ENCODE results near the gene ENTPD1.
"Not testable (repeated sequence)": the region's sequence is repeated elsewhere in the genome, so short reads cannot be mapped to it uniquely, and the experiment has no call there.

Gene ENTPD1

GRCh38 chr10:95794195-95794594, 38.2 kb downstream of the ENTPD1 start:
- DNase-seq (ENCODE audit: low read depth): no peak

DNA sequence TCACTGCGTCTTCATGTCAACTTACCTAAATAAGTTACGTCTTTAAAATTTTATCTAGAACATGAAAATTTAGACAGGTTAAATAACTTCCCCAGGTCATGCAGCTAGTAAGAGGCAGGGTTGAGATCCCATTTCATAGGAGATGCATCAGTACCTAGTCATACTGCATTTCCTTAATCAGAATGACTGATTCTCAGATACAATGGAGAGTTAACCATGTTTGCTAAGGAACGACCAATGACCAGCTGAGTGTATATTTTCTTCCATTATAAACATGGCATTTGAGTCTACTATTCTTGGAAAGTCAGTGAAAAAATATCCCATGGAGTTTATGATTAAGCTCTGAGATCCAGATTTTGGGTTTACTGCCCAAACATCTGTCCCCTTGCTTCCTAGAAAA, 39.6 kb downstream of the ENTPD1 start:
- DNase-seq (ENCODE audit: low read depth): no peak

DNA sequence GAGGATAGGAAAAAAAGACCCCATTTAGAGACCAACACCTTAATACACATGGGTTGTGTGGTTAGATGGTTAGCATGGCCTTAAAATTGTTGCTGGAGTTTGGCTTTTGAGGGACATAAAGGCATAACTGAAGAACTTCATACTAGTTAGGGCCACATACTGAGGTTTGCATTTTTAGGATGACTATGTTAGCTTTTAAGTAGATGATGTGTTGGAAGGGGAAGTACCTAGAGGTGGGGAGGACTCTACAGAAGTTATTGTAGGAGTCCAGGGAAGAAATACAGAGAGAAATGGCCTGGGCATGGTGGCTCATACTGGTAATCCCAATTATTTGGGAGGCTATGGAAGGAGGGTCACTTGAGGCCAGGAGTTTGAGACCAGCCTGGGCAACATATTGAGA, 40.5 kb downstream of the ENTPD1 start:
- no peak for DNase-seq (ENCODE audit: low read depth)

DNA sequence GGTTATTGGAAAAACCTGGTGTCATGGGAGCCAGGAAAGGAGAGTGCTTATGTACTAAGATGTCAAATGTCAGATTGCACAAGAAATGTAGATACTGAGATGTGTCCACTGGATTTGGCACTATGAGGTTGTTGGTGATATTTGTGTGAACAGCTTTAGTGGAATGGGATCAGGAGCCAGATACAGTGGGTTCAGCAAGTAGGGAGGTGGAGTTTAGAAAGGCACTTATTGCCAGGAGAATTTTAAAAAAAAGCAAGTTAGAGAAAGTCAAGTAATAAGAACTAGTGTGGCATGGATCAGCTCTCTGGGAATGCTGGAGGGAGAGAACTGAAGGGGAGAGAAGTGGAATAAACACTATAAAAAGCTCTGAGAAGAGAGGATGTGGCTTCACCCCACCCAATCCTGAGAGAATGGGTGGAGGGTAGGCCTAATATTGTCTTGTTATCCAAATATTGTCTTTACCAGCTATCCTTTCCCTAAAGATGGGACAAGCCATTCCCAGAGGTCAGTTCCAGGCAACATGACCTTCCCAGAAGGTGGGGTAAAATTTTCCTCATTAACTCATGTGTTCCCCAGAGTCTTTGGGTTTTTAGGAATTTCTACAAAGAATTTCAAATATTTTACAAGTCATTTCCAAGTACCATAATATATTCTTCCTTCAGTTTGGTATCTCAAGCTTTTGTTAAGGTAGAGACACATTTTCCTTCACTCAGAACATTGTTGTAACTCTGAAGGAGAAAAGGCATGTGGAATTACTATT, 42.3 kb downstream of the ENTPD1 start:
- DNase-seq (ENCODE audit: low read depth): no peak

- not testable (repeated sequence) for DNase-seq (ENCODE audit: low read depth)
Observed at GRCh38 chr10:95800286-95800685, 44.3 kb downstream of the ENTPD1 start.

- DNase-seq (ENCODE audit: low read depth): not testable (repeated sequence)
Observed at GRCh38 chr10:95806687-95807380, 50.9 kb downstream of the ENTPD1 start.

GRCh38 chr10:95808705-95809308, 52.8 kb downstream of the ENTPD1 start:
- not testable (repeated sequence) for DNase-seq (ENCODE audit: low read depth)

DNA sequence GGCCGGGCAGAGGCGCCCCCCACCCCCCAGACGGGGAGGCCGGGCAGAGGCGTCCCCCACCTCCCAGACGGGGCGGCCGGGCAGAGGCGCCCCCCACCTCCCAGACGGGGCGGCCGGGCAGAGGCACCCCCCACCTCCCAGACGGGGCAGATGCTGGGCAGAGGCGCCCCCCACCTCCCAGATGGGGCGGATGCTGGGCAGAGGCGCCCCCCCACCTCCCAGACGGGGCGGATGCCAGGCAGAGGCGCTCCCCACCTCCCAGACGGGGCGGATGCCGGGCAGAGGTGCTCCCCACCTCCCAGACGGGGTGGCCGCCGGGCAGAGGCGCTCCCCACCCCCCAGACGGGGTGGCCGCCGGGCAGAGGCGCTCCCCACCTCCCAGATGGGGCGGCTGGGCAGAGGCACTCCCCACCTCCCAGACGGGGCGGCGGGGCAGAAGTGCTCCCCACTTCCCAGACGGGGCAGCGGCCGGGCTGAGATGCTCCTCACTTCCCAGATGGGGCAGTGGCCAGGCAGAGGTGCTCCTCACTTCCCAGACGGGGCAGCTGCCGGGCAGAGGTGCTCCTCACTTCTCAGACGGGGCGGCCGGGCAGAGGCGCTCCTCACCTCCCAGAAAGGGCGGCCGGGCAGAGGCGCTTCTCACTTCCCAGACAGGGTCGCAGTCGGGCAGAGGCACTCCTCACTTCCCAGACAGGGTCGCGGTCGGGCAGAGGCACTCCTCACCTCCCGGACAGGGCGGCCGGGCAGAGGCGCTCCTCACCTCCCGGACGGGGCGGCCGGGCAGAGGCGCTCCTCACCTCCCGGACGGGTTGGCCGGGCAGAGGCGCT, 53.6 kb downstream of the ENTPD1 start:
- DNase-seq (ENCODE audit: low read depth): no peak

- DNase-seq (ENCODE audit: low read depth): no peak
Observed at GRCh38 chr10:95810198-95810976, 54.4 kb downstream of the ENTPD1 start.

DNA sequence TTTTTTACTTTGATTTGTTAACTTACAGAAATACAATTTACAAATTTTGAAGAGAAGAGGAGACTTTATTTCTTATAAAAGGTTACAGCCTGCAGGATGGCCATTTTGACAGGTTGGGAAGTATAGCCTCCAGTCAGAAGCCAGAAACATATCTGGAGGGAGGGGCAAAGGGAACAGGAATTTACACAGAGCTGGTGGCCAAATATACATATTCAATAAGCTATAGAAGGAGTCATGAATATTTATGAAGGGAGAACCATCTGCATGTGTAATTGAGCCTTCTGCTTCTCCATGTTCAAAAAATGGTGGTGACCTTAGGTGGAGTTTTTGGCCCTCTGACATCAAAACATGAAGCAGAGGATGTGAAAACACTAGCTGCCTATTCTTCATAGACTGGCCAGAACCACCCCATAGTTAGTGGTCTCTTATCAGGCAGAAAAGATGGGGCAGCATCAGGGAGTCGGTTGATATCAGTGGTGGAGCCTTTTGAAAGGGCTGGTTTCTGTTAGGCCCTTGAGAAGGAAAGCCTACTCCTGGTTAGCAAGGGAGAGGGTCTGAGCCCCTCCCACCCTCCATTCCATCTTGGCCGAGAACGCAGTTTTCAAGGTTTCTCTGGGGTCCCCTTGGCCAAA, 57.2 kb downstream of the ENTPD1 start:
- DNase-seq (ENCODE audit: low read depth): no peak

- DNase-seq (ENCODE audit: low read depth): peak; percentile 94
Observed at GRCh38 chr10:95814011-95814727, 58.2 kb downstream of the ENTPD1 start.

- DNase-seq (ENCODE audit: low read depth): no peak
Observed at GRCh38 chr10:95815133-95815532, 59.2 kb downstream of the ENTPD1 start.

- peak; percentile 37 for DNase-seq (ENCODE audit: low read depth)
Observed at GRCh38 chr10:95815701-95816240, 59.8 kb downstream of the ENTPD1 start.

DNA sequence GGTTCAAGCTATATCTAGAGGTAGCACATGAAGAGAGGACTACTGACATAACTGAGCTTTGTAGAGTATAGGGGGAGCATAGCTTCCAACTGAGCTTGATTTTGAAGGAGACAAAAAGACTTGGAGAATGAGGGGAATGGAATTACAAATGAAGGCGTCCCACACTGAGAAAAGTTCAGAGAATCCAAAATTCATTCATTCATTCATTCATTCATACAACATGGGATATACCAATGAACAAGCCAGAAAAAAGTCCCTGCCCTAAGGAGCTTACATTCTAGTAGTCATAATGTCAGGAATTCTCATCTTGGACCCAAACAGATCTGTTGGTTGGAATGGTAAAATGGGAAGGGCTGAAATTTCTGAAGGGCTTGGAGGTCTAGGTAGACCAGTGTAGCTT, 62.0 kb downstream of the ENTPD1 start:
- no peak for DNase-seq (ENCODE audit: low read depth)

DNA sequence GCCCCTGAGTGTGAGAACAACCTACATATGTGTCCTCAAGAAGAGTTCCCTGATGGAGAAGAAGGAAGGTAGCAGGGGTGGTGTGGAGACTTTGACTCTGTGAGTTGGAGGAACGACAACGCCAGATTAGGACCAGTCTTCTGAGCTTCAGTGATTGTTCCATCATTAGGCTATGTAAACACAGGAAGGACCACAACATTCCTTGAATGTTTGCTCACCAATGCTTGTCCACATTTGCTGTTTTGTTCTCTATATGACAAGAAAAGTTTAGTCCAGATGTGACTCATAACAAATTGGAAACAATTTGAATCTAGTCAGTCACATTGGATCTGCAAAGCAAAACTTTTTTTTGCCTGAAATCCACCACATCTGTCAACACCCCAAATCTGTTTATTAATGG, 62.7 kb downstream of the ENTPD1 start:
- DNase-seq (ENCODE audit: low read depth): peak; percentile 88

DNA sequence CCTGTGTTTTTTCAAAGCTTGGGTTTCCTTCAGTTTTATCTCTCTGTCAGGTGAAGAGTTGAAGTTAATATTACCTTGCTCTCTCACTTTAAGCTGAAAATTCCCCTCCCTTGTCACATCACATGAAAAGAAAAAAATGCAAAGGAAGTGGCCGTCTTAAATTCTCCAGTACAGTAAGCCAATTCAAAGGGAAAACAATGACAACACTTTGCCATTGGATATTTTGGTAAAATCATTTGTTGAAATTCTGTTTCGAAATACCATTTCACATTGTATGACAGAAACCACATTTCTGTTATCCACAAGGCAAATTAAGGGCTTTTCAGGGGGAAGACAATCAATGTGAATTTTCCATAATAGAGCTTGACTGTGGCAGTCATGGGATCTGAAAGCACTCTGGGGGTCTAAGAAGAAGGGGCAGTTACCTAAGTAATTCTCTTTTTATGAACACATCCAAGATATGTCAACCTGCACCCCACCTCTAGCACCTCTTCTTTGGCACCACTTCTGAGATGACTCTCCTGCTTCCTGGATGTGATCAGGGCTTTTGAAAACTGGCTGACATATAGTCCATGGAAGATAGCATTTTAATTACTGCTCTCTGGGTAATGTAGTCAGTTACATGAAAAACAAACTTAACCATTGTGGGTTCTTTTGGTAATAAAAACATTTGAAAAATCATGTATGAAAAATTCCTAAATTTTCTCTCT, 63.8 kb downstream of the ENTPD1 start:
- DNase-seq (ENCODE audit: low read depth): peak; percentile 64

DNA sequence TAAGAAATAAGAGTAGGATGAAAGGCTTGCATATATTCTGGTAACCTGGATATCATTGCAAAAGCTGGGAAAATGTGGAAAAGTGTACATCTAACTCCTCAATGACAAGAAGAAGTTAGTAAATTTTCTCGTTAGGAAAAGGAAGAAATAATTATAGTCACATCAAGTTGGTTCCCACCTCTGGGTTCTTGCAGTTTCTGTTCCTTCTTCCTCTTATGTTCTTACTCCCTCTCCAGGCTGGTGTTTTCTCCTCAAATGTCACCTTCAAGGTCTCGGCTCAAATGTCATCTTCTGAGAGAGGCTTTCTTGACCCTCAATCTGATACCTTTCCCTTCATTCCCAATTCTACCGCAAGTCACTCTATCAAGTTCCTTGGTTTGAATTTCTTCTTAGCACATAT, 64.4 kb downstream of the ENTPD1 start:
- DNase-seq (ENCODE audit: low read depth): no peak

- no peak for DNase-seq (ENCODE audit: low read depth)
Observed at GRCh38 chr10:95821720-95822119, 65.8 kb downstream of the ENTPD1 start.

DNA sequence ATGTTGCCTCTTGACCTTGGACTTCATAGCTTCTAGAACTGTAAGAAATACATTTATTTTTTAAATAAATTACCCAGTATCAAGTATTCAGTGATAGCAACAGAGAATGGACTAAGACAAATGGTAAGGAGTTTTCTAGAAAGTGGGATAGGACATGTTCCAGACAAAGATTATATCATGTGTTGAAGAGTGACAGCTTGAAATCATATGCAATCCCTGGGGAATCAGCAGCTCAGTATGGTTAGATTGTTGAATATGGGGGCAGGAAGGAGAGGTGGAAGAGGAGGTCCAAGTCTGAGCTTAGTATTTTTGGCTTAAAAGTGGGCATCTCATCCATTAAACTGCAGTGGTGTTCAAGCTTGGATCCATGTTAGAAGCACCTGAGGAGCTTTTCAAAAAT, 74.1 kb downstream of the ENTPD1 start:
- no peak for DNase-seq (ENCODE audit: low read depth)

Measured in fibroblast of gingiva (primary cell).